T-helper 1 cell treated with Interleukin-12 subunit alpha and Interleukin-12 subunit beta and Interleukin-4 antibody, amounts not matched to agents 30 μg/mL and 1 μg/mL, for 36 hours (primary cell): ENCODE data around the gene RAB1A.

Experiments used
- H3K27ac Mint-ChIP-seq: one replicate; pipeline ENCODE4 v1.8.0; 2021; ENCODE audit warnings: mild to moderate bottlenecking, mixed read lengths
- H3K27me3 Mint-ChIP-seq: one replicate; pipeline ENCODE4 v1.8.0; 2021; ENCODE audit warnings: low read depth, mixed read lengths
- H3K36me3 Mint-ChIP-seq: one replicate; pipeline ENCODE4 v1.8.0; 2021; ENCODE audit warnings: low read depth, mixed read lengths
- H3K4me1 Mint-ChIP-seq: one replicate; pipeline ENCODE4 v1.8.0; 2021; ENCODE audit warnings: low read depth, mixed read lengths
- H3K4me3 Mint-ChIP-seq: one replicate; pipeline ENCODE4 v1.8.0; 2021; ENCODE audit warnings: mild to moderate bottlenecking, moderate library complexity, mixed read lengths
- H3K9me3 Mint-ChIP-seq: one replicate; pipeline ENCODE4 v1.8.0; 2021; ENCODE audit warnings: mixed read lengths

Gene RAB1A

DNA sequence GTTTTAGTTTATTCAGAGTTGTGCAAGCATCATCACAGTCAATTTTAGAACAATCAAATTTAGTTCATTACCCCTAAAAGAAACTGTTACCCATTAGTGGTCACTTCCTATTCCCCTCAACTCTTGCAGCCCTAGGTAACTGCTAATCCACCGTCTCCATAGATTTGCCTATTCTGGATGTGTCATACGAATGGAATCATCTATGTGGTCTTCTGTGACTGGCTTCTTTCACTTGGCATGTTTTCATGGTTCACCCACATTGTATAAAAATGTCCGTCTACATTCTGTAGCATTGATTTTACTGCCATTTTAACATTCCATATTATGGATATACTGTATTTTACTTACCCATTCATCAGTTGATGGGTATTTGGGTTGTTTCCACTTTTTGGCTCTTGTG lies 79.0 kb downstream of the RAB1A start:
- Mint-ChIP-seq H3K4me1 (peaks cover 29% of the 10 kb centered on the region), H3K9me3 (peaks cover 5% of the 10 kb centered on the region), H3K27ac (no peak overlapping the region), H3K27me3 (peaks cover 13% of the 10 kb centered on the region), H3K36me3 (peaks cover 12% of the 10 kb centered on the region), H3K4me3 (no peak overlapping the region)

GRCh38 chr2:65049010-65049639 lies 80.8 kb downstream of the RAB1A start:
- Mint-ChIP-seq H3K27me3 (peaks cover 13% of the 10 kb centered on the region), H3K36me3 (peaks cover 18% of the 10 kb centered on the region), H3K27ac (no peak overlapping the region), H3K9me3 (peaks cover 16% of the 10 kb centered on the region), H3K4me1 (peaks cover 18% of the 10 kb centered on the region), H3K4me3 (no peak overlapping the region)

DNA sequence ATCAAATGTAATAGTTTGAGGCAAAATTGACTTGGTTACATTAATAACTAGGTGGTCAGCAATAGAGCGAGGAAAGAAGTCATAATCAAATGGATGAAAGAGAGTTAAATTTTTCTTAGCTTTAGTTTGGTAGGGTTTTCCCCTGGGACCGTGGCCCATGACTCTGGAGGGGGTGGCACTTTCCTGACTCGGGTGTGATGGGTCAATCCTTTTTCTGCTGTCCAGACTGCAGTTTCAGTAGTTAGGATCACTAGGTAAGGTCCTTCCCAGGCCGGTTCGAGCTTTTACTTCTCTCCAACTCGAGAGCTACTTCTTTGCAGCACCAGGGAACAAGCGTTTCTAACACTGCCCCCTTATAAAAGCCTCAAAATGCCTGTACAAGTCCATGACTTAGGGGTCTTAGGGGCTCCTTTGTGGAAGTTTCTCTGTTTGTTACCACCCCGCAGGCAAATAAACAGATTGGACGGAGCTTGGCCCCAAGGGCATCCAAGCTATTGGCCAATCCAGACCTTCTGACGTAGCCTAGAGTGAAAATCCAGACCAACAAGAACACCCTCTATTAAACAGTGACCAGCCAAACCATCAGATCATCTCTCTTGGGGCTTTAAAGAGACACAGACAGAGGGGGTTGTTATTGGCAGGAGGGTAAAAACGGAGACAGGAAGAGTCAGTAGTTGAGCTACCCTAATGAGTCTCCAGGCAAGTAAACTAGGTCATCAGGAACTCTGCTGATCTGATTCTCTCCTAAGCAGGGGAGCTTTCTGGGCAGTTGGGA lies 83.1 kb downstream of the RAB1A start:
- Mint-ChIP-seq H3K4me1 (peaks cover 5% of the 10 kb centered on the region), H3K4me3 (no peak overlapping the region), H3K27ac (no peak overlapping the region), H3K9me3 (peaks cover 21% of the 10 kb centered on the region), H3K36me3 (peaks cover 18% of the 10 kb centered on the region), H3K27me3 (peaks cover 11% of the 10 kb centered on the region)

DNA sequence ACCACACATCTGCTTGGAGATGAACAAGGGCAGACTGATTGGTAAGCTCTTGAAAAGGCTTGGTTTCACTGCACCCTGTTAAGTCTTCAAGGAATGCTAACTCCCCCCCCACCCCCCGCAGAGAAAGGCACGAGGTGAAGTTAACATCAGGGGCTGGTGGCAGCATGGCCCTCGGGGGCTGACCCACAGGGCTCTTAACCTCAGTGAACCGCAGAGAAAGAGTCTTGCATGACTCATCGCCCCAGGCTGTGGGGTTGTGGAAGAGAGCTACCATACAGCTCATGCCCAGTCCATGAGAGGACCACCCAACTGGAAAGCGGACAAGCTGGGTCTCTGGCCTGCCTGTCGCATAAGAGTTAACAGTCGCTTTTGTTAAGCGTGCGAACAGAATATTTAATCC lies 84.3 kb downstream of the RAB1A start:
- H3K4me1 Mint-ChIP-seq = peaks cover 7% of the 10 kb centered on the region
- H3K9me3 Mint-ChIP-seq = peaks cover 21% of the 10 kb centered on the region
- no peak overlapping the region for H3K27ac Mint-ChIP-seq
- H3K4me3 Mint-ChIP-seq = no peak overlapping the region
- no peaks in the 10 kb centered on the region for H3K27me3 Mint-ChIP-seq
- peaks cover 12% of the 10 kb centered on the region for H3K36me3 Mint-ChIP-seq

DNA sequence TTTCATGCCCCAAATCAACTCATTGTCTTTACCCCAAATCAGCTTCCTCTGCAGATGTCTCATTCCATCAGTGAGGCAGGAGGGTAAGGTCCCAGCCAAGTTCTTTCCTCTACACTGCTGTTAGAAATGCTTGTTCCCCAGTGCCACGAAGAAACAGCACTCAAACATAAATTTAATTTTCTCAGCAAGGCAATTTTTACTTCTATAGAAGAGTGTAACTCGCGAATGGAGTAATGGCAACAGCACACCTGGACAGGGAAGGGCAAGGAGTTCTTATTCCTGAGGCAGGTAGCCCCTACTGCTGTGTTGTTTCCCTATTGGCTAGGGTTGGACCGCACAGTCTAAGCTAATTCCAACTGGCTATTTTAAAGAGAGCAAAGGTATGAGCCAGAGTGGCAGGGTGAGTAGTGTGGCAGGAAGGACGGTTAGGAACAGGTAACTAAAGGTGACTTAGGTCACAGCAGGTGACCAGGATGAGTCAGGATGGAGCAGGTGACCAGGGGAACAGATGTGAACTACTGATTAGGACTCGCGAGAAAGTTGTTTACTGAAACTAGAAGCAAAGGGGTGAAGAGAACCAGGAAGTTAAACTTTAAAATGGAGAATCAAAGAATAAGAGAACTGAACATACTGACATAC lies 85.7 kb downstream of the RAB1A start:
- peaks cover 15% of the 10 kb centered on the region for H3K4me1 Mint-ChIP-seq
- H3K4me3 Mint-ChIP-seq = no peak overlapping the region
- peaks cover 12% of the 10 kb centered on the region for H3K36me3 Mint-ChIP-seq
- H3K9me3 Mint-ChIP-seq = peaks cover 21% of the 10 kb centered on the region
- H3K27me3 Mint-ChIP-seq = peaks cover 6% of the 10 kb centered on the region
- no peak overlapping the region for H3K27ac Mint-ChIP-seq

DNA sequence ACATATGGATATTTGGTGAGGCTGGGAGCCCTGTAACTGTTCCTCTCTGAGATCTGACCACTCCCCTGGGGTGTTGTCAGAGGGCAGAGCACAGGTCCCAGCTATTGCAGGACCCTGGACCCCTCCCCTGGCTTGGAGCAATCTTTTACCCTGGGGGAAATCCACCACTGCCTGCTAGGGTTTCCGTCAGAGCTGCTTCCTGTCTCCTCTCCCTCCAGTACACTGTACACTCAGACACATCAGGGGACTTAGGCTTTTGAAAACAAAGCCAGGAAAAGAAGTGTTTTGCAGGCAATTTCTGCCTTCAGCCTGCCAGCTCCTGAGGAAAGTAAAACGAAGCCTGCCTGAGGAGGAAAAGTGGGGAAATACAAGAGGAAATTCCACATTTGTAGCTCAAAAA lies 86.9 kb downstream of the RAB1A start:
- H3K4me1 Mint-ChIP-seq = peaks cover 15% of the 10 kb centered on the region
- H3K9me3 Mint-ChIP-seq = peaks cover 15% of the 10 kb centered on the region
- no peak overlapping the region for H3K4me3 Mint-ChIP-seq
- H3K27me3 Mint-ChIP-seq = peaks cover 6% of the 10 kb centered on the region
- peaks cover 8% of the 10 kb centered on the region for H3K36me3 Mint-ChIP-seq
- H3K27ac Mint-ChIP-seq = no peak overlapping the region

DNA sequence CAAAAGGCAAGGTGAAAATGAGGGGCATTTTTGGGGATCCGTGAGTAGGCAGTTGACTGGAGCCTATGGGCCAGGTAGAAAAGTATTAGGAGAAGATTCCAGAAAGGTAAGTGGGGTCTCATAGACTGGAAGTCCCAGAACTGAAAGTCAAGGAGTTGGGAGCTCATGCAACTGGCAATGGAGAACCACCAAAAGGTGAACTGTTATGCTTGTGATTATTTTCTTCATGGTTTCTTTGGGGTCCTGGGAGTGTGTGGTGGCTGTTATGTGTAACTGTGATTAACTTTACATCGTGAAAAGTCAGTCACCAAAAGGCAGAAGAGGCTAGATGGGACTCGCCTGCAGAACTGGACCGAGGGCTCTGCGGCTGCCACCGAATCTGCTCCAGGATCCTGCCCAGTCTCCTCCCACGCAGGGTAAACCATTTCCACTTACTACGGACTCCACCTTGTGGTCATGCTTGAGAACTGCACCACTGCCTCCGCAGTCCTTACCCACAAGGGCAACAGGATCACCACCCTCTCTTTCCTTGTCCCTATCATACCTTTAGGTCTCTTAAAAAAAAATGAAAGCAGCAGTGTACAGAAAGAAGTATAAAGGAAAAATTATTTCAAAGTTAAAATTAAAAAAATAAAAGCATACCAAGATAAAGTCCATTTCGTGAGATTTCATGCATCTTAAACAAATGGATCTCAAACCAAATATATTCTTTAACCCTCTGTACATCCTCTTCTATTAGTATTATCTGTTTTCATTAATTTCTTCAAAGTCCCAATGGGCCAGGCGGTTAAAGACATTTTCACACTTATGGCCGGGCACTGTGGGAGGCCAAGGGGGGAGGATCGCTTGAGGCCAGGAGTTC lies 89.3 kb downstream of the RAB1A start:
- H3K27ac Mint-ChIP-seq = no peak overlapping the region
- peaks cover 15% of the 10 kb centered on the region for H3K4me1 Mint-ChIP-seq
- H3K9me3 Mint-ChIP-seq = peaks cover 15% of the 10 kb centered on the region
- H3K27me3 Mint-ChIP-seq = peaks cover 6% of the 10 kb centered on the region
- no peak overlapping the region for H3K4me3 Mint-ChIP-seq
- H3K36me3 Mint-ChIP-seq = peaks cover 8% of the 10 kb centered on the region

GRCh38 chr2:65039640-65040039 lies 90.3 kb downstream of the RAB1A start:
- H3K4me3 Mint-ChIP-seq = no peak overlapping the region
- H3K9me3 Mint-ChIP-seq = peaks cover 10% of the 10 kb centered on the region
- peaks cover 15% of the 10 kb centered on the region for H3K4me1 Mint-ChIP-seq
- peaks cover 6% of the 10 kb centered on the region for H3K27me3 Mint-ChIP-seq
- H3K27ac Mint-ChIP-seq = no peak overlapping the region
- peaks cover 7% of the 10 kb centered on the region for H3K36me3 Mint-ChIP-seq

- no peaks in the 10 kb centered on the region for H3K36me3 Mint-ChIP-seq
- H3K27me3 Mint-ChIP-seq = peaks cover 6% of the 10 kb centered on the region
- H3K9me3 Mint-ChIP-seq = no peaks in the 10 kb centered on the region
- no peak overlapping the region for H3K4me3 Mint-ChIP-seq
- H3K27ac Mint-ChIP-seq = no peak overlapping the region
- H3K4me1 Mint-ChIP-seq = peaks cover 15% of the 10 kb centered on the region
Measured at GRCh38 chr2:65037178-65037577, 92.7 kb downstream of the RAB1A start.
